Heart left ventricle (tissue), 16 donors: Measurements from ENCODE around the gene RANBP10. TPM values are rescaled to one million over a fixed set of nuclear protein-coding genes. Genes with fewer than 3 reads are reported as not detected.

Experiments
- ATAC-seq, 4 donors: fragments of 200-7000 bp; cut with Tn5 transposase; one replicate each; pipeline ENCODE4 v1.9.1; 2020 to 2022; ENCODE audit warnings: moderate library complexity in 4 of 4, mild to moderate bottlenecking in 3 of 4, moderate number of reproducible peaks in 1 of 4
- DNase-seq, 5 donors: peaks; one replicate each; pipeline ENCODE4 v3.0.0-alpha.2; 2020
- H3K27ac ChIP-seq, 12 donors: fragments of 200-600 bp; sonication (generic) in 4 of 12; one replicate each; pipeline versions ENCODE4 v1.5.0 to v1.8.0; 2016 to 2022; ENCODE audit warnings: mild to moderate bottlenecking in 2 of 12
- H3K27me3 ChIP-seq, 9 donors: fragments of 200-600 bp; sonication (generic) in 2 of 9; one replicate each; pipeline versions ENCODE4 v1.5.1 to v1.8.0; 2016 to 2022; ENCODE audit warnings: mild to moderate bottlenecking in 3 of 9
- H3K36me3 ChIP-seq, 9 donors: fragments of 200-600 bp; sonication (generic) in 2 of 9; one replicate each; pipeline versions ENCODE4 v1.5.0 to v1.8.0; 2018 to 2022; ENCODE audit warnings: mild to moderate bottlenecking in 2 of 9
- H3K4me1 ChIP-seq, 12 donors: fragments of 200-600 bp; sonication (generic) in 4 of 12; one replicate each; pipeline versions ENCODE4 v1.5.0 to v1.8.0; 2016 to 2022; ENCODE audit warnings: mild to moderate bottlenecking in 3 of 12
- H3K4me3 ChIP-seq, 12 donors: fragments of 200-600 bp; sonication (generic) in 4 of 12; one replicate each; pipeline versions ENCODE4 v1.5.0 to v1.8.0; 2017 to 2022; ENCODE audit warnings: mild to moderate bottlenecking in 9 of 12, moderate library complexity in 4 of 12
- H3K9me3 ChIP-seq, 12 donors: fragments of 200-600 bp; sonication (generic) in 4 of 12; one replicate each; pipeline versions ENCODE4 v1.5.0 to v1.8.0; 2016 to 2022; ENCODE audit warnings: mild to moderate bottlenecking in 1 of 12
- POLR2A ChIP-seq, 2 donors: fragments of 450-650 bp; IDR thresholded peaks; one replicate each; pipeline ENCODE4 v1.6.1; 2017; ENCODE audit warnings: antibody characterized with exemption in 2 of 2, mild to moderate bottlenecking in 2 of 2, moderate library complexity in 2 of 2
- WGBS, 4 donors: extraction: QIAGEN DNeasy Blood & Tissue Kit in 2 of 4; methylation state at CpG; one replicate each; pipeline versions ENCODE4 v1.1.5 to v1.1.7; 2013 to 2018; 5-methylcytosine and 5-hydroxymethylcytosine counted together
- intact Hi-C, 10 donors: fragments of 100-400 bp; cut with DNase I; formaldehyde crosslinking; loops; one replicate each; pipeline versions ENCODE4 v1.11.1 to v1.14.2; 2022
- polyA plus RNA-seq, 2 donors: library from polyadenylated mRNA; stranded (reverse); fragments of 200-250 nt; gene quantifications; one replicate each; pipeline ENCODE4 v1.2.3, GENCODE V29; 2013
- total RNA-seq, 9 donors: library from RNA; depleted of rRNA in 2 of 9; stranded (reverse); fragments of >200 nt in 2 of 9; fragmentation: NEBNext Ultra II Directional in 3 of 9; extraction: Animal tissue kit (Norgen Biotek cat#: 25700) in 3 of 9; gene quantifications; one replicate each; pipeline versions ENCODE4 v1.1.0 to v1.2.4, GENCODE V29; 2016 to 2023
- TF ChIP-seq, protein P1 (sequence below), 12 donors: fragments of 200-600 bp; sonication (generic) in 4 of 12; IDR thresholded peaks; one replicate each; pipeline versions ENCODE4 v1.5.0 to v1.8.0; 2018 to 2022; ENCODE audit warnings: antibody characterized with exemption in 12 of 12, mild to moderate bottlenecking in 5 of 12
- donor health status: ischemic (EF 13 %, LVEDD 7.1; RV severe dilation, severe dysfunction).
- donor health status: healthy with polysubstance abuse.
- donor health status: DM: no; HTN: yes; CAD: no.
- donor health status: DM: no; HTN: no; CAD: no.
- donor health status: ischemic (EF 25% LVEDD 6.9; RV normal size, moderate dysfunction).
- donor health status: ischemic (EF 25% LVEDD 5.7; RV mildly dilated, moderate dysfunction).
- donor health status: healthy.
- donor health status: DM: yes; HTN: yes; CAD: no.
- donor health status: ischemic (EF 35%, LVEDD 5.7; RV mildly dilated, moderate dysfunction).
- donor health status: nonischemic (EF 11% LVEDD 7.7; RV severe dilation, severe dysfunction).
- donor health status: DM: yes; HTN: yes; CAD: no.
- donor health status: PGD.
- donor health status: ischemic (EF 29% LVEDD 5.4; RV normal size, mild dysfunction).
- donor health status: nonischemic (EF 23%, LVEDD 6.1; RV moderate dilation, normal function).

The RANBP10 gene
- total and polyA plus RNA-seq, 11 donors: 5.6 to 19.7 (median 11.8) TPM

DNA sequence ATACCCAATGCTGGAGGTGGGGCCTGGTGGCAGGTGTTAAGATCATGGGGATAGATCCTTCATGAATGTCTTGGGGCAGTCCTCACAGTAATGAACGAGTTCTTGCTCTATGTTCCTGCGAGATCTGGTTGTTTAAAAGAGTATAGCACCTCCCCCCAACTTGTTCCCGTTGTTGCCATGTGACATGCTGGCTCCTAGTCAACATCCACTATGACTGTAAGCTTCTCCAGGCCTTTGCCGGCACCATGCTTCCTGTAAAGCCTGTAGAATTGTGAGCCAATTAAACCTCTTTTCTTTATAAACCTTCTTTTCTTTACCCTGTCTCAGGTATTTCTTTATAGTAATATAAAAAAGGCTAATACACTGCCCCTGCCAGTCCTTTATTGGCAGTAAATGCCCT, 33.3 kb downstream of the RANBP10 start:
- Histone ChIP-seq H3K9me3 (no peaks in the 10 kb centered on the region), H3K4me3 (no peak overlapping the region), H3K27ac (peak overlapping the region in 7 of 12 donors; percentile 24 to 68 (median 35)), H3K4me1 (peaks cover 5 to 30% (median 24%) of the 10 kb centered on the region in 12 donors), H3K27me3 (no peaks in the 10 kb centered on the region), H3K36me3 (peaks cover 0 to 30% (median 18%) of the 10 kb centered on the region in 9 donors)
- intact Hi-C loops: no loop called here
- DNase-seq (peak in 4 of 5 donors; percentile 38 to 54 (median 47)), ATAC-seq (peak; percentile 73 to 84 (median 78))
- no peak for TF ChIP-seq POLR2A (IDR thresholded peaks at IDR 0.05)
- TF ChIP-seq, protein P1, sequence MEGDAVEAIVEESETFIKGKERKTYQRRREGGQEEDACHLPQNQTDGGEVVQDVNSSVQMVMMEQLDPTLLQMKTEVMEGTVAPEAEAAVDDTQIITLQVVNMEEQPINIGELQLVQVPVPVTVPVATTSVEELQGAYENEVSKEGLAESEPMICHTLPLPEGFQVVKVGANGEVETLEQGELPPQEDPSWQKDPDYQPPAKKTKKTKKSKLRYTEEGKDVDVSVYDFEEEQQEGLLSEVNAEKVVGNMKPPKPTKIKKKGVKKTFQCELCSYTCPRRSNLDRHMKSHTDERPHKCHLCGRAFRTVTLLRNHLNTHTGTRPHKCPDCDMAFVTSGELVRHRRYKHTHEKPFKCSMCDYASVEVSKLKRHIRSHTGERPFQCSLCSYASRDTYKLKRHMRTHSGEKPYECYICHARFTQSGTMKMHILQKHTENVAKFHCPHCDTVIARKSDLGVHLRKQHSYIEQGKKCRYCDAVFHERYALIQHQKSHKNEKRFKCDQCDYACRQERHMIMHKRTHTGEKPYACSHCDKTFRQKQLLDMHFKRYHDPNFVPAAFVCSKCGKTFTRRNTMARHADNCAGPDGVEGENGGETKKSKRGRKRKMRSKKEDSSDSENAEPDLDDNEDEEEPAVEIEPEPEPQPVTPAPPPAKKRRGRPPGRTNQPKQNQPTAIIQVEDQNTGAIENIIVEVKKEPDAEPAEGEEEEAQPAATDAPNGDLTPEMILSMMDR (IDR thresholded peaks at IDR 0.05): no peak
- WGBS, 4 donors: 10 to 17% (median 12%) methylated on average over 4 of the region's 4 CpGs

DNA sequence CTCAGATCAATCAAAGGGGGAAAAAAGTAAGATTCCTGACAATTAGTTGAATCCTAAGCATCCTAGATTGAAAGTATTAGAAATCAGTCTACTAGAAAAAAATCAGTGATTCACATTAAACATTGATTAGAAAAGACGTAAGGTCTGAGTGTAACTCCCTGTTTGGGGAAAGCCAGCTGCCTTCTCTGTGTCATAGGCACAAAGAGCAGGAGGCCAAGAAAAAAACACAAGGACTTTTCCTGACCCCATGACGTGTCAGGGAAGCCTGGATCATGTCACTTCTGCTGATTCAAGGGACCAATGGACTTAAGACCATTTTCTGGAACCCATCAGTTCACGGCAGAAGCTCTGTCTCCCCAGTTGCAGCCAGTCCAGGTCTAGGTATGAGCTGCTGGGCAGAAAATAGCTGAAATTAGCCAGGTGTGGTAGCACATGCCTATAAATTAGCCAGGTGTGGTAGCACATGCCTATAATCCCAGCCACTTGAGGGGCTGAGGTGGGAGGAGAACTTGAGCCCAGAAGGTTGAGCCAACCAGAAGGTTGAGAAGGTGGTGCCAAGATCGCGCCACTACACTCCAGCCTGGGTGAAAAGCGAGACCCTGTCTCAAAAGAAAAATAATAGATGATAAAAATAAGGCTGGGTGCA, 35.9 kb downstream of the RANBP10 start:
- ATAC-seq (no peak), DNase-seq (no peak)
- Histone ChIP-seq H3K9me3 (no peaks in the 10 kb centered on the region), H3K4me3 (no peak overlapping the region), H3K27ac (no peak overlapping the region), H3K4me1 (peaks cover 5 to 34% (median 24%) of the 10 kb centered on the region in 12 donors), H3K36me3 (peaks cover 0 to 41% (median 21%) of the 10 kb centered on the region in 9 donors), H3K27me3 (no peaks in the 10 kb centered on the region)
- intact Hi-C loops: no loop called here
- 87 to 95% (median 92%) methylated on average over 6 of the region's 6 CpGs for WGBS, 4 donors
- TF ChIP-seq POLR2A (IDR thresholded peaks at IDR 0.05): no peak
- TF ChIP-seq, protein P1 (IDR thresholded peaks at IDR 0.05): no peak

DNA sequence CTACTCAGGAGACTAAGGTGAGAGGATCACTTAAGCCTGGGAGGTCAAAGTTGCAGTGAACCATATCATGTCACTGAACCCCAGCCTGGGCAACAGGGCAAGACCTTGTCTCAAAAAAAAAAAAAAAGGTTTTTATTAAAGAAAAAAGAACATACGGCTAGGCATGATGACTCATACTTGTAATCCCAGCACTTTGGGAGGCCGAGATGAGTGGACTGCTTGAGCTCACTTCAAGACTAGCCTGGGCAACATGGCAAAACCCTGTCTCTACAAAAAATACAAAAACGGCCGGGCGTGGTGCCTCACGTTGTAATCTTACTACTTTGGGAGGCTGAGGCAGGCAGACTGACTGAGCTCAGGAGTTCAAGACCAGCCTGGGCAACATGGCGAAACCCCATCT, 38.4 kb downstream of the RANBP10 start:
- H3K4me3 ChIP-seq: no peak overlapping the region
- 87 to 96% (median 91%) methylated on average over 7 of the region's 7 CpGs for WGBS, 4 donors
- intact Hi-C loops: no loop called here
- no peaks in the 10 kb centered on the region for H3K9me3 ChIP-seq
- no peaks in the 10 kb centered on the region for H3K27me3 ChIP-seq
- no peak for DNase-seq
- peaks cover 0 to 17% (median 8%) of the 10 kb centered on the region in 12 donors for H3K4me1 ChIP-seq
- ATAC-seq: no peak
- peaks cover 0 to 48% (median 25%) of the 10 kb centered on the region in 9 donors for H3K36me3 ChIP-seq
- no peak for TF ChIP-seq POLR2A (IDR thresholded peaks at IDR 0.05)
- TF ChIP-seq, protein P1 (IDR thresholded peaks at IDR 0.05): no peak
- H3K27ac ChIP-seq: no peak overlapping the region

DNA sequence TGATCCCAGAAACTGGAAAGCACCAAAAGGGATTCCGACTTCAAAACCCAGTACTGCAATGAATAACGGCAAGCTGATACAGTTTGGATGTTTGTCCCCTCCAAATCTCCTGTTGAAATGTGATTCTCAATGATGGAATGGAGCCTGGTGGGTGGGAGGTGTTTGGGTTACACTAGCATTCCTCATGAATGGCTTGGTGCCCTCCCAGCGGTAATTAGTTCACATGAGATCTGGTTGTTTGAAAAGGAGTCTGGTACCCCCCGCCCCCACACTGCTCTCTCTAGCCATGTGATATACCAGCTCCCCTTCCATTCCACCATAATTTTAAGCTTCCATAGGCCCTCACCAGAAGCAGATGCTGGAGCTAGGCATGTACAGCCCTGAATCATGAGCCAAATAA, 40.1 kb downstream of the RANBP10 start:
- intact Hi-C loops: no loop called here
- H3K4me3 ChIP-seq: no peak overlapping the region
- ATAC-seq (no peak), DNase-seq (no peak)
- WGBS, 4 donors: 89 to 94% (median 91%) methylated on average over 4 of the region's 4 CpGs
- no peaks in the 10 kb centered on the region for H3K27me3 ChIP-seq
- peaks cover 0 to 43% (median 25%) of the 10 kb centered on the region in 9 donors for H3K36me3 ChIP-seq
- H3K27ac ChIP-seq: no peak overlapping the region
- TF ChIP-seq POLR2A (IDR thresholded peaks at IDR 0.05): no peak
- TF ChIP-seq, protein P1 (IDR thresholded peaks at IDR 0.05): no peak
- H3K4me1 ChIP-seq: peaks cover 0 to 8% (median 0%) of the 10 kb centered on the region in 12 donors
- H3K9me3 ChIP-seq: no peaks in the 10 kb centered on the region
